ENCODE data around the gene VWA5A. TPM values are rescaled to one million over a fixed set of nuclear protein-coding genes. Genes with fewer than 3 reads are reported as not detected.

The VWA5A gene
- total RNA-seq, 2 donors from 2014 or later = 48.8 to 59.8 TPM

- intact Hi-C loops (cut with DNase I, micrococcal nuclease) = loop anchor here in 1 of 2 donors (10.0 kb wide), 1 partner anchor 120 kb away; no protein-coding TSS in a partner anchor
- peak; percentile 68 for ATAC-seq
- DNase-seq = no peak
Observed at GRCh38 chr11:124194293-124195188, 79.3 kb downstream of the VWA5A start.

GRCh38 chr11:124195189-124195734 lies 80.0 kb downstream of the VWA5A start:
- peak; percentile 41 to 62 for DNase-seq
- ATAC-seq = peak; percentile 93
- intact Hi-C loops (cut with DNase I, micrococcal nuclease) = loop anchor here in 1 of 2 donors (10.0 kb wide), 1 partner anchor 120 kb away; no protein-coding TSS in a partner anchor

Other genes with a start within 250 kb of the VWA5A start
- not detected for gene TMEM225, start 229.8 kb upstream of the VWA5A start, total RNA-seq
- 1 to 10 TPM in 1 of 2 donors, under 1 TPM in 1; 0.61 to 1.5 TPM for gene OR8D4, start 213.3 kb upstream of the VWA5A start, total RNA-seq
- gene OR4D5, start 175.8 kb upstream of the VWA5A start, total RNA-seq = under 1 TPM; 0.37 to 0.81 TPM
- not detected for gene OR6T1, start 171.6 kb upstream of the VWA5A start, total RNA-seq
- not detected for gene OR10S1, start 137.7 kb upstream of the VWA5A start, total RNA-seq
- gene OR10G6, start 120.3 kb upstream of the VWA5A start, total RNA-seq = not detected
- gene OR10G4, start 102.5 kb upstream of the VWA5A start, total RNA-seq = under 1 TPM; 0.18 to 0.56 TPM
- under 1 TPM in 1 of 2 donors, not detected in 1; 0.34 TPM for gene OR10G9, start 92.4 kb upstream of the VWA5A start, total RNA-seq
- not detected for gene OR10G8, start 88.7 kb upstream of the VWA5A start, total RNA-seq
- not detected for gene OR10G7, start 74.1 kb upstream of the VWA5A start, total RNA-seq
- gene OR10D3, start 67.9 kb downstream of the VWA5A start, total RNA-seq = not detected
- gene OR8G1, start 125.6 kb downstream of the VWA5A start, total RNA-seq = not detected
- gene OR8G5, start 140.9 kb downstream of the VWA5A start, total RNA-seq = not detected
- not detected for gene OR8D1, start 198.5 kb downstream of the VWA5A start, total RNA-seq
- gene OR8D2, start 204.7 kb downstream of the VWA5A start, total RNA-seq = not detected